ENCODE results near the gene RCN1.
"Not testable (repeated sequence)": the region's sequence is repeated elsewhere in the genome, so short reads cannot be mapped to it uniquely, and the experiment has no call there.

The RCN1 gene

DNA sequence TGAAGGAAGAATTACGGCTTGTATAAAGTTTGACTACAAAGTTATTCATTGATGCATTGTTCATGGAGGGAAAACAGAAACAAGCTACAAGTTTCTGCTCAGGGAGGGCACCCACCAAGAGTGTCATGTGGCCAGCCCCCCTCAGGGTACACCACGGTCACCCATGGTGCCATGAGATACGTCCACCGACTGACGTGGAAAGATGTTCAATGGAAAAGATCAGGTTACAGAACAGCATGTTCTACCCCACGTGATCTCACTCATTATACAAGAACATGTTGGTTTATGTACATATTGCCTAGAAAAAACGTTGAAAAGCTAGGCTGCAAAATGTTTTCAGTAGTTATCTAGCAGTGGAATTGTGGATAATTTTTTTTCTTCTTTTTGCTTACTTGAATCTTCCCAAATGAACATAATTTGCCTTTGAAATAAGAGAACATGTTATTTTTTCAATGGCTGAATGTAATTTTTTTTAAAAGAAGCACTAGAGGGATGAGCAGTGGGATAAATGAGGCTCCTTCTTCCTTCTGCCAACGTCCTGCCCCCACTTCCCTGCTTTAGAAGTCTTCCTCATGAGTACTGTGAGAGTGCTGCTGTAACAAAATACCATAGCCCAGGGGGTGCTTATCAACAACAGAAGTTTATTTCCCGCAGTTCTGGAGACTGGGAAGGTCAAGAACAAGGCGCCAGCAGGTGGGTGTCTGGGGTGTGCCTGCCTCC, 22.5 kb downstream of the RCN1 start:
- no peak for DNase-seq (ENCODE audit: low spot score)

DNA sequence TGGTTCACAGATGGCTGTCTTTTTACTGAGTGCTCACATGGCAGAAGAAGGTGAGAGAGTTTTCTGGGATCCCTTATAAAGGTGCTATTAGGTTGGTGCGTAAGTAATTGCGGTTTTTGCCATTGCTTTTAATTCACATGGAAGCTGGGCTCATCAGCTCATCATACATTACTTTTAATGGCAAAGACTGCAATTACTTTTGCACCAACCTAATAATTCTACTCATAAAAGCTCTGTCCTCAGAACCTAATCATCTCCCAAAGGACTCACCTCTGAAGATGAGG, 23.0 kb downstream of the RCN1 start:
- no peak for DNase-seq (ENCODE audit: low spot score)

DNA sequence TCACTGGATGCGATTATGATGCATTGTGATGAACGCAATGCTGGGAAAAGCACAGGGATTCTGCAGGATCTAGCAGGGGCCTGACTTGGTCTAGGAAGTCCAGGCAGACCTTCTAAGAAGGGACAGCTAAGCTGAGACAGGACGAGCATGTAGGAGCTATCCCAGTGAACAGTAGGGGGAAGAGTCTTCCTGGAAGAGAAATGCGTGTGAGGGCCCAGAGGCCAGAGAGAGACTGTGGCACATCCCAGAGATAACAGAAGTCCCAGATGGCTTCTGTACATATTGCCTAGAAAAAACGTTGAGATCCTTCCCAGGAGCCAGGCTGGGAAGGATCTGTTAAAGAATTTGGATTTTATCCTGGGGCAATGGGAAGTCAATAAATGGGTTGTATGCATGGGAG, 24.6 kb downstream of the RCN1 start:
- DNase-seq (ENCODE audit: low spot score), result no peak

DNA sequence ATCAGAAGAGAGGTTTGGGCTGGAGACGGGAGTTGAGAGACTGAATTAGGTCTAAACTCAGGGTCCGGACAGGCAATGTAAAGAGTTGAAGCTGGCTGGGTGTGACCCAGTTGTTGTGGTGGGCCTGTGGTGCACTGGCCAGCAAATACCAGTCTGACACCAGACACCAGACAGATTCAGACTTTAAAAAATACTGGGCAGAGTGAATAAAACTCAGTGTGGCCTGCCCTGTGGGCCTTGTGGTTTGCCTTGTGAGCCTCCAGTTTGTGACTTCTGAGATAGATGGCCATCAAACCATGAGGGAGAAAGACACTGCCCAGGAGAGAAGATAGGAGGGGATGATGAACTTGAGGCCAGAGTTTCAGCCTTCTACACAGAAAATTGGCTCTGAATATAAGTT, 25.8 kb downstream of the RCN1 start:
- DNase-seq (ENCODE audit: low spot score), result no peak

DNA sequence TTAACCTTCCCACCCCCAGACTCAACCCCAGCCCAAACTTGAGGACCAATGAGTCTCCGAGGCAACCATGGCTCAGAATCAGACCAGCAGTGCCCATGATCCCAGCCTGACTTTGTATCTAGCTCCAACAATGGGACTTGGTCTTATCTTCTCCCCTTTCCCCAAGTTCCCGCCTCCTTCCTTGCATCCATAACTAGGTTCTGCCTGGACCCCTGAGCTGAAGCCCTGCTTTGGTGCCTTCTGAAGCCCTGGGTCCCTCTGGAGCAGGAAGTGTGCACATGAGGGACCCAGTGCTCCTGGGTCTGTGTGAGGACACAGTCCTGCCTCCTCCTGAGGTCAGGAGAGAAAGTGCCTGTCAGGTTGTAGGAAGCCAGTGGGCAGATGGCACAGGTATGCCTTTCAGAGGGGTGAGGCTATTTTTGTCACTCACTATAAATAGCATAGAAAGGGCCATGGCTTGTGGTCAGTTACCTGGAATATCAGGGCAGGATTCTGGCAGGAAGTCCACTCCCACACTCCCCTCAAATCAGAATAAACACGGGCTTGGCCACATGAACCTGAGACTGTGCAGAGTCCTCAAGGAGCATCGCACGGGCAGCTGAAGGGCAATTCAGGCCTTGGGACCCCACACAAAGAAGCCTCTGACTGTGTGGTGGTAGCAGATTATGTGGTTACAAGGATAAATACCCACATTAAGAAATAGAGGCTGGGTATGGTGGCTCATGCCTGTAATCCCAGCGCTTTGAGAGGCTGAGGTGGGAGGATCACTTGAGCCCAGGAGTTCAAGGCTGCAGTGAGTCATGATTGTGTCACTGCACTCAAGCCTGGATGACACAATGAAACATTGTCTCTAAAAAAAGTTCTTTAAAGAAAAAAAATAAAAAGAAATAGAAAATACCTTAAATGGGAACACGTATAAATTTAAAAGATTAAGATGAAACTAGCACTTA, 27.4 kb downstream of the RCN1 start:
- no peak for DNase-seq (ENCODE audit: low spot score)

DNA sequence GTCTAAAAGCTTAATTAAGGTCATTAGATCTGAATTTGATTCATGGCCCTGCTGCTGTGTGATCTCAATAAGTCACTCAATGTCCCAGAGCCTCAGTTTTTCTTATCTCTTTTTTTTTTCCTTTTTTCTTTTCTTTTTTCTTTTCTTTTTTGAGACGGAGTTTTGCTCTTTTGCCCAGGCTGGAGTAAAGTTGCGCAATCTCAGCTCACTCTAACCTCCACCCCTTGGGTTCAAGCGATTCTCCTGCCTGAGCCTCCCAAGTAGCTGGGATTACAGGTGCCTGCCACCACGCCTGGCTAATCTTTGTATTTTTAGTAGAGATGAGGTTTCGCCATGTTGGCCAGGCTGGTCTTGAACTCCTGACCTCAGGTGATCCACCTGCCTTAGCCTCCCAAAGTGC, 28.3 kb downstream of the RCN1 start:
- not testable (repeated sequence) for DNase-seq (ENCODE audit: low spot score)

DNA sequence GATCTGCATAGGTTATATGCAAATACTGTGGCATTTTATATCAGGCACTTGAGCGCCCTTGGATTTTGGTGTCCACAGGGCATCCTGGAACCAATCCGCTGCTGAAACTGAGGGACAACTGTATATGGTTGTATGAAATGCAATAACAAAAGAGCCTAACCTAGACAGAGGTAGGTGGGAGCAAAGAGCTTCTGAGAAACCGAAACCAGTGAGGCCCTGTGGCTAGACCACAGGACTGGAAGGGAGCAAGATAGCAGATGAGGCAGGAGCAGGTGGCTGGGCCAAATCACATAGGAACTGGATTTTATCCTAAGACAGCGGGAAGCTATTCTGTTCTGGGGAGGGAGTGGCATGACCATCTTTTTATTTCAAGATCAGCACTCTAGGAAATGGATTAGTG, 30.1 kb downstream of the RCN1 start:
- DNase-seq (ENCODE audit: low spot score), result no peak

DNA sequence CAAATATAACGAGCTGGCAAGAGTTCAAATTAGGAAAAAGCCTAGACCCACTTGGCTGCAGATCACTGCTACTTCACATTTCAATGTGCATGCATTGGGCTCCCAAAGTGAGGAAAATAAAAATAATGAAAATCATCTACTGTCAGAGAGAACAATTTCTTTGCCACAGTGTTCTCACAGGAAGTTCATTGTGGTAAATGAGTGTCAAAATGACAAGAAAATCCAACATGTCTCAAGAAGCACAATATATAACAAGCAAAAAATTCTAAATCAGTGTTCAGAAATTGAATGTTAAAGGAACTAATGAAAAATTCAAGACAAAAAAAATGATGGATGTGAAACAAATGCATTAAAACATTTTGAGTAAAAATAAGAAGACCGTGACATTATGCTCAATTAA, 31.3 kb downstream of the RCN1 start:
- DNase-seq (ENCODE audit: low spot score), result no peak

DNA sequence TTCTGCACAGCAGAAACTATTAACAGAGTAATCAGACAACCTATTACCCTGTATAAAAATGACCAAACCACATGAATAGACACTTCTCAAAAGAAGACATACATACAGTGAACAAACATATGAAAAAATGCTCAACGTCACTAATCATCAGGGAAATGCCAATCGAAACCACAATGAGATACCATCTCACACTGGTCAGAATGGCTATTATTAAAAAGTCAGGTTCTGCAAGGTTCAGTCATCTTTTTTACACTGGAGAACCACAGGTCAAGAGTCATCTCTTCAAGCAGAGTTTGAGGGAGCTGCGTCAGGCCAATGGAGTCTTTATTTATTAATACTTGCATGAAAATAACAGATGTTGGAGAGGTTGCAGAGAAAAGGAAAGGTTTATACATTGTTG, 40.4 kb downstream of the RCN1 start:
- no peak for DNase-seq (ENCODE audit: low spot score)

DNA sequence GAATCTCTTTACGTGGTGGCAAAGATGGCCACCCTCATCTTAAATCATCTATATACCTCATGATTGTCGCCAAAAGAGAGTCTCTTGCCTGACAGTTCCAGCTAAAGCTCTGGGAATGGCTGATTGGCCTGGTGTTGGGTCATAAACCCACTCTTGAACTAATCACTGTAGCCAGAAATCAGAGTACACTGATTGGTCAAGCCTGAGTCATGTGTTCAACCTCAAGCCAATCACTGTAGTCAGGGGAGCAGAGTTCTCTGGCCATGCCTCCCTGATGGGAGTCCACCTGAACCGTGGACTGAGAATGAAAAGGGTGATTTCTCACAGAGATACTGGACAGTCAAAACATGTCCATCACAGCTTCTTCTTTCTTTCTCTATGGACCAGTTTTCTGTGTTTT, 45.8 kb downstream of the RCN1 start:
- no peak for DNase-seq (ENCODE audit: low spot score)

DNA sequence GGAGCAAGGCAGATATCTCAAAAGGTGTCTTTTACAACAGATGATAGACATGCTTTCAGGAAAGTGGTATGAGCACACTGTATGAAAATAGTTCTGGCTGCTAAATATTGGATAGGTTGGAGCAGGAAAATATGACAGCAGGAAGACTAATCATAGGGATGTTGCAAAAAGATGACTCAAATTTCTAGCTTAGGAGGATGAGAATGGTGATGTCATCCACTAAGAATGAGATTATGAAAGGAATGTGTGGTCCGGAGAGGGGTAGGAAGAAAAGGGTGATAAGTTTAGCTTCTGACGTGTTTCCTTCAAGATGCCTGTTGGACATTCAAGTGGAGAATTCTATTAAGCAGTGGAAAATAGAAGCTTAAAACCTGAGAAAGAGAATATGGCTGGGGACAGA, 46.4 kb downstream of the RCN1 start:
- DNase-seq (ENCODE audit: low spot score), result no peak

DNA sequence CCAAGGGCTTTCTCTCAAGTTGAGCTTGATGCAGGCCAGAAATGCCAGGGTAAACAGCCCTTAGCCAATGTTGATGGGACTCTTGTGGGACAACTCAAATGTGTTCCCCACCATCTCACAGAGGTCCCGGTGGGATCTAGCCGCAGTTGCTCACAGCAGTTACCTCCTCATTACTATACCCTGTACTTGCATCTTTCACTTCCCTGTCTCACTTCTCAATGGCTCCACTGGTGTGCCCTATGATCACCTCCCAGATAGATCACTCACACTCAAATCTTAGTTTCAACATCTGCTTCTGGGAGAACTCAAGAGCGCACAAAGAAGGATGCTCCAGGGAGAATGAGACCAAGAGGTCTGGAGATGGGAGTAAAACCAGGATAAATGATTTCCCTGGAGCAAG, 47.0 kb downstream of the RCN1 start:
- no peak for DNase-seq (ENCODE audit: low spot score)

DNA sequence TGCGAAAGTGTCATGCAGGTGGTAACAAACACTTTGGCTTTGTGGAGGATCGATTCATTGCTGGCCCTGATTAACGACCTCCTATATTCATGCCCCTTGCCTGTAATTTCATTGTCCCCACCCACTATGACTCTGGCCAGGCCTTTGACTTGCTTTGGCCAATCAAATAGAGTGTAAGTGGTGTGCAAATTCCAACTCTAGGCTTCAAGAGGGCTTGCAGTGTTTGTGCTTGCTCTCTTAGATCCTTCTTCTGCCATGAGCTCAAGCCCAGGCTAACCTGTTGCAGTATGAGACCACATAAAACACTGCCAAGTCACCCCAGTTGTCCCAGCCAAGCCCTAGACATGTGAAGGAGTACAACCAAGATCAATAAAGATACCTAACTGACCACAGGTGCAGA, 48.0 kb downstream of the RCN1 start:
- no peak for DNase-seq (ENCODE audit: low spot score)

DNA sequence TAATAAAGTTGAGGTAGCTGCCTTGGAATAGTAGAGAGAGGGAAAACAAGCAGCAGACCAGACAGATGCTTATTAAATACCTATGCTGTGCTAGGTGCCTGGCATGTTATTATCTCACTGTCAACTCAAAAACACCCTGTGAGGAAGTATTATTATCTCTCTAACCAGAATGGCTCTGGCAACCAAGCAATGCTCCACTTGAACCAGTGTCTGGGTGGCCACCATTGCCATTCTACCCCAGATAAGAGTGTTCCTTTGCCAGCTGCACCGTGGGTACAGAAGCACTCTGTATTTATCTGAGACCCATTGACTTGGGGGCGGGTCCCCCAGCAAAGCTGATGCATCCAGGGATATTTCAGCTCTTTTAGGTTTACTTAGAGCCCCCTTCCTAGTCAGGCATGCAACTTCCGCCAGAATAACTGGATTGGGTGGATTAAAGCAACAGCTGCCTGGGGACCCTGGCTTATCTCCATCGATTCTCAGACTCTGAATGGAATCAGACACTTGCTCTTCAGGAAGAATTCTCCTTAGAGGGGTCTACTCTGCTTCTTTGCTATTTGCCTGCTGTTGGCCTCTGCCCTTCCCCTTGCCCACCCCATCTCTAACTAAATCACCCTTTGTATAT, 49.1 kb downstream of the RCN1 start:
- no peak for DNase-seq (ENCODE audit: low spot score)

DNA sequence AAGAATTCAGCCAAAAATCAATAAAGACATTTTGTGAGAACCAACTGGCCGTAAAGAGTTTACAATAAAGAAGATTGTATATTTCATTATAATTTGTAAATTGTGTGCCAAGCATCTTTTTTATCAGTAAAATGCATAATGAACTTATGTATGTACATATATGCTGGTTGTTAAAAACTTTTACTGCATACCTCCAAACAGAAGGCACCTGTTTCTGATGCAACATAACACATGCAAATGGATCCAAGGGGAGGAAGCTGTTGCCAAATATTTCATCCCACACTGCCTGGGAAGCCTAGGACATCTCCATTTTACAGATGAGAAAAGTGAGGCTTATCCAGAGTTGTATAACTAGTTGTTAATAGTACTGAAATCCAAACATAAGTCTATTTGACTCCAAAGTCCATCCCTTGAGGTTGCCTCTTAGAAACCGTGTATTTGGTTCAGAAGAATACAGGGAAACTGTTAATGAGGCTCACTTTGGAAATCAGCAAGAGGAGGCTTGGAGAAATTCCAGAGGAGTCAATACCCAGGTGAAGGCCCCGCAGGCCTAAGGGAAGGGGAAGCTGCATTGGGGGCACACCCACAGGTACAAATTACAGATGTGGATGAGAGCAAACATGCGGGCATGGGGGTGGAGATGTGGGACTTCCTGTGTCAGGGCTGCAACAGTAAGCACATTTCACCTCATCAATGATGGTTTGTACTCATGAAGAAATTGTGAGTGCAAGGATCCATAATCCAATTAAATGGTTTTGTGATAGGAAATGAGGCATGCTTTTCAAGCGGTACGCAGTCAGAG, 51.1 kb downstream of the RCN1 start:
- DNase-seq (ENCODE audit: low spot score), result no peak

DNA sequence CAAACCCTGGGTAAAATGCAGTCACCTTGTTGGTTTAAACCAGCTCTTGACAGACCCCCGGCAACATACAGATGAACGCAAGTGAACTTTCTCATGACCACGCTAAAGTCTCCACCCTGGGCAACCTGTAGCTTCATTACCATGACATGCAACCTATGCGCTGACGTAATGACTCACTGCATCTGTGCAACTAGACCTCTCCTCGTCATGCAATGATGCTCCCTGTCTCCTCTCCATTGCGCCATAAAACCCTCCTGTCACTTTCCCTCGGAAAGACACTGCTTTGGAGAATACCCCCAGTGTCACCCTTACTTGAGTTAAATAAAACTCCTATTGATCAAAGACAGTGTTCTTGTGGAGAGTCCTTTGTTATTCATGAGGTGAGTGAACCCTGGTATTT, 52.5 kb downstream of the RCN1 start:
- DNase-seq (ENCODE audit: low spot score), result no peak

DNA sequence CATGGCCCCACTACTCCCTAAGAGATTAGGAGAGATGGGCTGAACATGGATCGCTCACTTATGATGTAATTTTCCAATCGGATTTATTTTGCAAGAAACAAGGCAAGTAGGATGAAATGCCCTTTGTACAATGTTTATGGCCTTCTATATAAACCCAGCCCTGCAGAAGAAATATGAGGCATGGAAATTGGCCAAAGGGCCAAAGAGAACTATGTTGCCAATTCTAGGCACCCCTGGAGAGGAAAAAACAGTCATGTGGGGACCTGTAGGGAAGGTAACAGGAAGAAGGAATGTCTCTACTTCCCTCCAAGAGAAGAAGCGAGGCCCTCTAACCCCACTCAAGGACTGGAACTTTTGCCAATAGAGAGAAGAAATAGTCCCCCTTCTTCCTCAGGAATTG, 54.4 kb downstream of the RCN1 start:
- DNase-seq (ENCODE audit: low spot score), result no peak

DNA sequence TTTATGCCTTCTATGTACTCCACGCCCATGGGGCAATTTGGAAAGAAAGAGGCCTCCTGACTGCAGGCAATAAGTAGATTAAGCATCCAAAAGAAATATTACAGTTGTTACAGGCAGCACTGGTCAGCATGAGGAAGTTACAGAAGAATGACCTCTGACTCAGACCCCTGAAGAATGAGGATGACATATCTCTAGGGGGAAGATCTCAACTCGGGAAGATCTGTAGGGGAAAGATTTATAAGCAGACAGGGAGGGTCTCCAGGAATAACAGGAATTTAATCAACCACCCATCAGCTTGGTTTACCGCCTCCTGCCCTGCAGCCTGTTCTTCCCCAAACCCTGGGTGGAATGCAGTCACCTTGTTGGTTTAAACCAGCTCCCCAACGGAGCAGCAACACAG, 58.0 kb downstream of the RCN1 start:
- no peak for DNase-seq (ENCODE audit: low spot score)

DNA sequence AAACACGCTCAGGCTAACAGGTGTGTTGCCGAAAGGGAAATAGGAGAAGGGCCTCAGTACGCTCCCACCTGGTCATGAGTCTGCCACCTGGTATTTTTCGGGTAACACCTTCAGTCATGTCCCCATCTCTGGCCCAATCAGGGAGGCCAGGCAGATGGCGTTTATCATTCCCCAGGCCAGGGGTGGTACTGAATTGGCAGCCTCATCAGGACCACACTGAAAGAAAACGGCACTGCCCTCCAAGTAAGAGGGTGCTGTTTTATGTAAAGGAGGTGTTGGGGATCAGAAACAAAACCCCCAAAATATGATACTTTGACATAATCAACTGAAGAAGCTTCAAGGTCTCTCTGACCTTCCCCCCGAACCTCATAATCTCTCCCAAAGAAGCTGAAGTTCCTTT, 58.9 kb downstream of the RCN1 start:
- DNase-seq (ENCODE audit: low spot score), result no peak

DNA sequence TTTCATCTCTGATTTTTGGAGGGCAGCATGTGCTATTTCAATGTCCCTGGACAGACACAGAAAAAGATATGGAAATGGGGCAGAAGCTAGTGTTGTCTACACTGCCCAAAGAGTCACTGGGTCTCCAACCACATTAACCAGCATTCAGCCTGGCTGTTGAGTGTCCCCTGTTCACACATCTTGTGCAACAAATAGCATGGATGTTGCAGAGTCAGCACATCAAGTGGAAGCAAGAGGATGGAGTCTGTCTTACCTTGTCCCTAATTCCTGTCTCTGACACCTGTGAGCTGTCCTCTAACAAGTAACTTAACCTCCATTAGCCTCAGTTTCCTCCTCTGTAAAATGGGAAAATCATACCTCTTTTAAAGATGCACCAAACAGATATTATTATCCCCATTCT, 60.2 kb downstream of the RCN1 start:
- no peak for DNase-seq (ENCODE audit: low spot score)

DNA sequence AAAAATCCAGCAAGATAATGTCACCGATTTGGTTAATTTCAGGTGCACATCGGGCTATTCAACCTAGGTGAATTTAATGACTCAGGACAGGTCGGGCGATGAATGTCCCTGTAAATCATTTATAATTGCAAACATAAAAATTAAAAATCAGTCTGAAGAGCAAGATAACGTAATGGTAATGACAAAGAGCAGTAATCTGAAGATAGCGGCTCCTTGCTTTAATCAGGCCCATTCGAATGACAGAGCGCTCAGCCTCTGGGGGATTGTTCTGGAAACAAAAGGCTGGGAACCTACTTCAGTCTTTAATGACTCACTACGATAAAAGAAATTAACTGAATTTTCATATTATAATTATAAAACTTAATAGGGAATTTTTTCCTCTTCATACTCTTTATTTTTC, 61.3 kb downstream of the RCN1 start:
- DNase-seq (ENCODE audit: low spot score), result no peak

DNA sequence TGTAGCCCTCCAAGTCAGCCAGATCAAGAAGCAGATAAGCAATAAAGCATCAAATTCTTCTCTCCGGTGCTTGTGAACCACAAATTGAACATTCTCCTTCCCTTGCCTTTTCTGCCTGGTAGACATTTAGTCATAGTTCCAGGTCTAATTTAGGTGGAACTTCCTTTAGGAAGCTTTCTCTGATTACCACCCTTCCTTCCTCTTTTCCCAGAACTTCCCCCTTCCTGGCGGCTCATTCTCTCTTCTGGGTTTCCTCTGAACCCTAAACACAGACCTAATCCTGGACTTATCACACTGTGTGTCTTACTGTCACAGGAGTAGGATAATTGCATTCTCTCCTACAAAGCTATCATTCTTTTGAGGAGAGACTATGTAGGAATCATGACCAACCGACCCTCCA, 61.9 kb downstream of the RCN1 start:
- DNase-seq (ENCODE audit: low spot score), result no peak

DNA sequence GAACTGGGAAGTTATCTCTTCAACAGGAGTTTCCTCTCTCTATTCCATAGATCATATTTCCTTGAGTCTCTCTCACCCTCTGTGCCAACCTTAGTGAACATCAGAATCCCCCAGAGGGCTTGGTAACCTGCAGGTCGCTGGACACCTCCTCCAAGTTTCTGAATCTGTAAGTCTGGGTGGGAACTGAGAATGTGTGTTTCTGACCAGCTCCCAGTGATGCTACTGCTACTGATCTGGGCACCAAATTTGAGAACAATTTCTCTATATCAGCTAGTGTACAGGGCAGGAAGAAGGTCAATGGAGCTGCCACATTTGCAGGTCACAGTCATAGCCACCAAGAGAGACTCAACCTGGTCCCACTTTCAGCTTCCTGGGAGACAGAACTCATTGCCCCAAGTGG, 62.9 kb downstream of the RCN1 start:
- DNase-seq (ENCODE audit: low spot score), result no peak

All from Ammon's horn (tissue), 1 donor.